Kidney epithelial cell (primary cell): Measurements from ENCODE around the gene RAPSN. TPM values are rescaled to one million over a fixed set of nuclear protein-coding genes. Genes with fewer than 3 reads are reported as not detected.

Experiments
- DNase-seq: peaks from one replicate; pipeline ENCODE4 v3.0.0-alpha.2; 2010; ENCODE audit warnings: low read depth
- H3K27me3 ChIP-seq: 2 replicates; pipeline ENCODE4 v1.6.0; 2011; ENCODE audit warnings: low read length; ENCODE audit not compliant: control insufficient read depth, insufficient read depth
- H3K36me3 ChIP-seq: 2 replicates; pipeline ENCODE4 v1.5.1; 2011; ENCODE audit warnings: low read length; ENCODE audit not compliant: control insufficient read depth, insufficient read depth
- H3K4me3 ChIP-seq: 2 replicates; pipeline ENCODE4 v1.5.1; 2011; ENCODE audit warnings: low read depth, mild to moderate bottlenecking, control low read depth, low read length
- CTCF ChIP-seq: IDR thresholded peaks from 2 replicates; pipeline ENCODE4 v1.5.1; 2011; ENCODE audit warnings: mild to moderate bottlenecking, moderate library complexity, low read length, control low read depth, inconsistent platforms; ENCODE audit not compliant: insufficient read depth, poor library complexity, severe bottlenecking
- total RNA-seq: library from RNA; depleted of rRNA; stranded (reverse); fragments of >200 nt; gene quantifications from 2 replicates; pipeline ENCODE4 v1.2.3, GENCODE V29; 2015

RAPSN gene
- total RNA-seq, 1 donor from 2014 or later = 0.21 TPM

GRCh38 chr11:47394050-47394321 lies 55.0 kb downstream of the RAPSN start:
- Histone ChIP-seq H3K27me3 (no peaks in the 10 kb centered on the region), H3K4me3 (no peak overlapping the region), H3K36me3 (no peaks in the 10 kb centered on the region)
- no peak for TF ChIP-seq CTCF
- DNase-seq = no peak

GRCh38 chr11:47393163-47394049 lies 55.5 kb downstream of the RAPSN start:
- no peak for DNase-seq
- no peak overlapping the region for H3K4me3 ChIP-seq
- TF ChIP-seq CTCF = no peak
- H3K27me3 ChIP-seq = no peaks in the 10 kb centered on the region
- no peaks in the 10 kb centered on the region for H3K36me3 ChIP-seq

- Histone ChIP-seq H3K27me3 (no peaks in the 10 kb centered on the region), H3K4me3 (no peak overlapping the region), H3K36me3 (no peaks in the 10 kb centered on the region)
- no peak for TF ChIP-seq CTCF
- DNase-seq = no peak
Measured at GRCh38 chr11:47392546-47393162, 56.3 kb downstream of the RAPSN start.

GRCh38 chr11:47391711-47392432 lies 57.1 kb downstream of the RAPSN start:
- Histone ChIP-seq H3K4me3 (no peak overlapping the region), H3K36me3 (no peaks in the 10 kb centered on the region), H3K27me3 (no peaks in the 10 kb centered on the region)
- no peak for DNase-seq
- no peak for TF ChIP-seq CTCF

GRCh38 chr11:47391077-47391583 lies 57.8 kb downstream of the RAPSN start:
- DNase-seq = no peak
- no peak for TF ChIP-seq CTCF
- H3K27me3 ChIP-seq = no peaks in the 10 kb centered on the region
- H3K36me3 ChIP-seq = no peaks in the 10 kb centered on the region
- H3K4me3 ChIP-seq = no peak overlapping the region
